22Rv1 (cell line): ENCODE measurements around the gene SHLD1.

ENCODE experiments used
- H3K27ac ChIP-seq: fragments of 450-650 bp; 2 replicates; pipeline ENCODE4 v1.5.1; 2017
- ZFX ChIP-seq: fragments of 450-650 bp; IDR thresholded peaks from 2 replicates; pipeline ENCODE4 v1.6.1; 2017; ENCODE audit warnings: antibody characterized with exemption, borderline replicate concordance
- TF ChIP-seq, protein P1 (sequence below): fragments of 450-650 bp; IDR thresholded peaks from 2 replicates; pipeline ENCODE4 v1.5.1; 2017; ENCODE audit warnings: mild to moderate bottlenecking

Gene SHLD1

DNA sequence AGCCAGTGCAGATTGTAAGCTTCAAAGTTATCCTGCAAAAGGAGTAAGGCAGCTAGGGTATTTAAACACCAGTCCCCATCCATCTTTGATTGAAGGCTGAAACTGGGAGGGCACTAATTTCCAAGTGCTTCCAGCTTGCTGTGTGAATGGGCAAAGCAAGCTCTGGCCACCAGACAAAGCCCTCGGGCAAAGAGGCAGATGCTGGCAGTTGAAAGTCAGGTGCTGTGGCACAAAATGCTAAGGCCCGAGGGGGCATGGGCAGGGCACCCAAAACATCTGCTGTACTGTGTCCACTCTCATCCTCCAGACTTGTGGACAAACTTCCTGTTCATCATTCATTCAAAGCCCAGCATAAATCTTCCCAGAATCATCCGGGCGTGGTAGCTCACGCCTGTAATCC lies 137.2 kb downstream of the SHLD1 start:
- TF ChIP-seq ZFX: no peak
- TF ChIP-seq, protein P1, sequence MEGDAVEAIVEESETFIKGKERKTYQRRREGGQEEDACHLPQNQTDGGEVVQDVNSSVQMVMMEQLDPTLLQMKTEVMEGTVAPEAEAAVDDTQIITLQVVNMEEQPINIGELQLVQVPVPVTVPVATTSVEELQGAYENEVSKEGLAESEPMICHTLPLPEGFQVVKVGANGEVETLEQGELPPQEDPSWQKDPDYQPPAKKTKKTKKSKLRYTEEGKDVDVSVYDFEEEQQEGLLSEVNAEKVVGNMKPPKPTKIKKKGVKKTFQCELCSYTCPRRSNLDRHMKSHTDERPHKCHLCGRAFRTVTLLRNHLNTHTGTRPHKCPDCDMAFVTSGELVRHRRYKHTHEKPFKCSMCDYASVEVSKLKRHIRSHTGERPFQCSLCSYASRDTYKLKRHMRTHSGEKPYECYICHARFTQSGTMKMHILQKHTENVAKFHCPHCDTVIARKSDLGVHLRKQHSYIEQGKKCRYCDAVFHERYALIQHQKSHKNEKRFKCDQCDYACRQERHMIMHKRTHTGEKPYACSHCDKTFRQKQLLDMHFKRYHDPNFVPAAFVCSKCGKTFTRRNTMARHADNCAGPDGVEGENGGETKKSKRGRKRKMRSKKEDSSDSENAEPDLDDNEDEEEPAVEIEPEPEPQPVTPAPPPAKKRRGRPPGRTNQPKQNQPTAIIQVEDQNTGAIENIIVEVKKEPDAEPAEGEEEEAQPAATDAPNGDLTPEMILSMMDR: no peak
- no peak overlapping the region for H3K27ac ChIP-seq

DNA sequence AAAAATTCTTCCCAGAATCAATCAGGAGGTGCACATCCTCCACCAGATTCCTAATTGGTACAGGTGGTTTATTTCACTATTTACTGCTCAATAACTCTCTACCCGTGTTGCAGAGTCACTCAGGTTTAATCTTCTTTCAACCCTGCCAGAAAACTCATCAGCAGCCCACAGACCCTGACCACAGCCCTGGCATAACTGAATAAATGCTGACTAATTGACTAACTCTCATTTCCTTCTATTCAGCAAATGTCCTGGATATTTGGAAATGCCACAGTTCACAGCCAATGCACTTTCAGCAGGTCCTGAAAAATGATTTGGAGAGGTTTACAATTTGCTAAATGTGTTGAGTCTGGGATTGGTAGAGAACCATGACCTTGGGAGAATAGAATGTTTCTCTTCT lies 137.8 kb downstream of the SHLD1 start:
- H3K27ac ChIP-seq: no peak overlapping the region
- TF ChIP-seq ZFX: no peak
- TF ChIP-seq, protein P1: no peak

DNA sequence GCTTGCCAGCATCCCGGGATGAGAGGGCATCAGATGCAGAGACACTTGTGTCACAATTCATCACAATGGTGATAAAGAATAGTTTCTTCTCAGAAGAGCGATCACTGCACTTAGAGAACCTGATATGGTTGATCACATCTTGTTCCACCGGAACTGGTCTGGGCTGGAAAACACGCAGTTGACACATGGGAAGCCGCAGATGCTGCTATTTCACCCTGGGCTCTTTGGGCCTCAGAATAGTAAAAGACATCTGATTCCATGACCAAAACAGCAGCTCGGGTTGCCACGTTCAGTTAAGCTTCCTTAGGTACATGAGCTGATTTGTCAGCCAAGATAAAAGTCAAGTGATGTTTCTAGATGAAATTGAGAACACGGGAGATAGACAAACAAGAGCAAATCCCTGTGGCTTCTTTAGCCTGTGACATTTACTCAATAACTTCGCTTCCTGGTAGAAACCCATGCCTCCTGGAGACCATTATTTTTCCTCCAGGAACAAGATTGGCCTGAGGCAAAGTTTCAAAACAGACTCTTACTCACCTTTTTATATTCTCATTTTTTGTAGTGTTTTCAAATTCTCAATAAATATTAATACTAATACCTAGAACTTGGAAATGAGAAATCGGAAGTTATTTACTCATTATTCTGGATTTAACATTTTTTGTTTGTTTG lies 140.7 kb downstream of the SHLD1 start:
- peak overlapping the region; percentile 41 for H3K27ac ChIP-seq
- TF ChIP-seq, protein P1: no peak
- no peak for TF ChIP-seq ZFX

DNA sequence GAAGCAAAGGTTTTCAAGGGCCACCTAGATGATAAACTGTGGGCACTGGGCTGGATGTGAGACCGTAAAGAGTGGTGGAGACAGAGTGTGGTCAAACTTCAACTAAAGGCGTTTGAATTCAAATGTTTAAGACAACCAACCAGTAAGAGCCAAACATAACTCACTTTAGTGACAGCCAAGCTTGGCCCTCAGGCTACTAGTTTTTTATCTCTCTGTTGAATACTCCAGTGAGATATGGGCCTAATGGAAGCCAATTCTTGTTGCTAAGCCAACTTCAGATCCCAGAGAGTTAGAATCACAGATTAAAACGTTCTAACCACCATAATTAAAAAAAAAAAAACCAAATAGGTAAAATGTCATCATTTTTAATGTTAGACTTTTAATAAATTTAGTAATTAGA lies 142.9 kb downstream of the SHLD1 start:
- no peak overlapping the region for H3K27ac ChIP-seq
- no peak for TF ChIP-seq ZFX
- TF ChIP-seq, protein P1: no peak

DNA sequence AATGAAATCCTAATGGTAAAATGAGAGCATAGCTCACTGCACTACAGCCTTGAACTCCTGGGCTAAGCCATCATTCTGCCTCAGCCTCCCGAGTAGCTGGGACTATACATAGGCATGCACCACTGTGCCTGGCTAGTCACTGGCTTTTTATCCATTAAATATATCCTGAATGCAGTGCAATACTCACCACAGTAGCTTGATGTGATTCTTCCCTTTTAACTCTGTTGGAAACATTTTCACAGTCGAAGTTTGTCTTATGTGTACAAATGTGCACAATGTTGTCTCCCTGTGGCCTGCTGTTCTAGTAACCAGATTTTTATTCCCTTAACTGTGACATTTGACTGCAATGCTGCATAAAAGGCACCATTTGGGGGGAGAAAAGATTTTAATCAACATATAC lies 143.4 kb downstream of the SHLD1 start:
- no peak for TF ChIP-seq ZFX
- TF ChIP-seq, protein P1: no peak

DNA sequence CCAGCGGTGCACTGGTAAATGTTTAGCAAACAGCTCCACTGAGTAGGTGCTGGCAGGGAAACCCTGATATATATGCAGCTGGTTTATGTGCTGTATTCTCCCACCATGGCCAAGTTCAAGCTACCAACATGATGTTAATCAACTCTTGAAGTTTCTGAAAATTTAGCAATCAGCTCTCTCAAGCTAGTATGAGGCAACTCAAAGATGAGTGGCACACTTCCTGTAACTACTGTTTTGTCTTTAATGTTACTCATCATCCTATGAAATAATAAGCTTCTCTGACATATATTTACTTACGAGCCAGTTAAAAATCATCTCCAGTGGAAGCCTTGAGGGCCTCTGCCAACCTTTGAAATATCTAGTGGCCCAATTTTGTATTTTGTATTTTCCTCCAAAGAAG lies 145.4 kb downstream of the SHLD1 start:
- H3K27ac ChIP-seq: no peak overlapping the region
- TF ChIP-seq, protein P1: no peak
- TF ChIP-seq ZFX: no peak

More for the DNA sequence above, 143.4 kb downstream of the SHLD1 start:
- H3K27ac ChIP-seq: no peak overlapping the region

DNA sequence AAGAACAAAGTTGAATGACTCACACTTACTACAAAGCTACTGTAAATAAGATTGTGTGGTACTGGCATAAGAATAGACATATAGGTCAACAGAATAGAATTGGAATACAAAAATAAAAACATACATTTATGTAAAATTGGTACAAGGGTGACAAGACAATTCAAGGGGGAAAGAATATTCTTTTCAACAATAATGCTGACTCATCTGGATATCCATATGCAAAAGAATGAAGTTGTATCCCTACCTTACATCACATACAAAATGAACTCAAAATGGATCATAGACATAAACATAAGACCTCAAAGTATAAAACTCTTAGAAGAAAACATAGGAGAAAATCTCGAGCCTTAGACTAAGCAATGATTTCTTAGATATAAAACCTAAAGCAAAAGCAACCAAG lies 149.2 kb downstream of the SHLD1 start:
- no peak for TF ChIP-seq ZFX
- TF ChIP-seq, protein P1: no peak

More for the DNA sequence above, 149.2 kb downstream of the SHLD1 start:
- no peak overlapping the region for H3K27ac ChIP-seq
